Measurements from ENCODE around the gene THOC2. TPM values are rescaled to one million over a fixed set of nuclear protein-coding genes. Genes with fewer than 3 reads are reported as not detected.

THOC2 gene
- total and polyA plus RNA-seq, 9 of the 15 experiments (the other 6 are each of a cell fraction or from before 2014, with no cell fraction given) = 131 to 234 (median 192) TPM

DNA sequence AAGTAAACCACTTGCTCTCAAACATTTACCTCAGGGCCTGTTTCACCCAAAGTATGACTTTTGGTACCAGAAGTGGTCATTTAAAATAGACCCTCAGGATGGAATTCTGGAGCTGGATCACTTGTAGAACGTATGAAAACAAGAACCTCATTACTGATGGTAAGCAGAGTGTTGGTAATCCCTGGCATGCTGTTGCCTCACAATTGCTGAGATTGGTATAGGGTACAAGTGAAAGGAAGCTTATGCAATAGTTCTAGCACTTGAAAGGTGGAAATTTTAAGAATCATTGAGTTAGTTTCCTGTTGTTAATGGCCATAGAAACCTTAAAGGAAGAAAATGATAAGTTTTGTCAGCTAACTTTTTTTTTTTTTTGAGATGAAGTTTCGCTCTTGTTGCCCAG is 22.3 kb upstream of the THOC2 start:
- WGBS (ENCODE audit: insufficient coverage, low coverage, missing lambda C conversion rate) = 64% methylated on average over 1 of the region's 2 CpGs
- H3K27ac ChIP-seq (ENCODE audit: extremely low read depth, low read depth, low read length) = no peak overlapping the region
- ChIA-PET CTCF (ENCODE audit: low intra/inter-chr PET ratio) (no interaction called here), POLR2A (interaction anchor here (0.6 to 1.0 kb wide), 2 partner anchors 23 to 145 kb away, joined by 3 to 6 read pairs; partner anchors contain the start of gene THOC2)
- no TSS peak for BruUV-seq (replicated peaks)
- no peaks in the 10 kb centered on the region for H3K27me3 ChIP-seq (ENCODE audit: control insufficient read depth in 2 of 2, insufficient read depth in 2 of 2, low read length in 2 of 2)
- H3K9me3 ChIP-seq (replicated peaks; ENCODE audit: control insufficient read depth, insufficient read depth, low read depth, low read length) = no peaks in the 10 kb centered on the region
- H3K4me2 ChIP-seq (ENCODE audit: insufficient read depth, low read length) = no peak overlapping the region
- no peaks in the 10 kb centered on the region for H3K79me2 ChIP-seq (ENCODE audit: control insufficient read depth, insufficient read depth, low read length)
- no peaks in the 10 kb centered on the region; a peak in 1 of 5 replicates for H3K4me1 ChIP-seq (replicated peaks in 1 of 2; ENCODE audit: control insufficient read depth in 2 of 2, insufficient read depth in 2 of 2, low read length in 2 of 2)
- intact Hi-C loops (cut with micrococcal nuclease) (no loop called here), in situ Hi-C loops (cut with MboI) (no loop called here)
- H3K9ac ChIP-seq (ENCODE audit: insufficient read depth in 1 of 2, low read depth in 2 of 2, low read length in 2 of 2) = no peak overlapping the region
- DNase-seq (ENCODE audit: extremely low read depth in 1 of 4, low spot score in 3 of 4) (no peak), ATAC-seq (no peak), FAIRE-seq (no peak)
- H4K20me1 ChIP-seq (replicated peaks; ENCODE audit: control insufficient read depth, insufficient read depth, low read length) = no peaks in the 10 kb centered on the region
- H3K4me3 ChIP-seq = no peak overlapping the region
- TF ChIP-seq, protein P1, sequence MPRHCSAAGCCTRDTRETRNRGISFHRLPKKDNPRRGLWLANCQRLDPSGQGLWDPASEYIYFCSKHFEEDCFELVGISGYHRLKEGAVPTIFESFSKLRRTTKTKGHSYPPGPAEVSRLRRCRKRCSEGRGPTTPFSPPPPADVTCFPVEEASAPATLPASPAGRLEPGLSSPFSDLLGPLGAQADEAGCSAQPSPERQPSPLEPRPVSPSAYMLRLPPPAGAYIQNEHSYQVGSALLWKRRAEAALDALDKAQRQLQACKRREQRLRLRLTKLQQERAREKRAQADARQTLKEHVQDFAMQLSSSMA (CRISPR knock-in tag; IDR thresholded peaks at IDR 0.05) = no peak
- TF ChIP-seq CCAR2 (IDR thresholded peaks at IDR 0.05; ENCODE audit: low read depth, low read length) (no peak), ZZZ3 (IDR thresholded peaks at IDR 0.05) (no peak), ZNF316 (IDR thresholded peaks at IDR 0.05) (no peak), PCBP1 (IDR thresholded peaks at IDR 0.05; ENCODE audit: low read depth, low read length, poor library complexity, severe bottlenecking) (no peak), CBFA2T3 (IDR thresholded peaks at IDR 0.05) (no peak)
- no peak overlapping the region for H2AFZ ChIP-seq (ENCODE audit: low read depth, low read length)
- no peaks in the 10 kb centered on the region for H3K36me3 ChIP-seq (ENCODE audit: control insufficient read depth, insufficient read depth, low read length)
- no peaks in the 10 kb centered on the region for H3K9me1 ChIP-seq (ENCODE audit: control insufficient read depth, insufficient read depth, low read length)
